Measurements from ENCODE around the gene KIF3C.
A peak's percentile ranks its signal among the peaks of the same experiment; 100 is the strongest.
"Not testable (repeated sequence)": the region's sequence is repeated elsewhere in the genome, so short reads cannot be mapped to it uniquely, and the experiment has no call there.

Gene KIF3C

GRCh38 chr2:25960920-25961319 lies 21.4 kb downstream of the KIF3C start:
- DNase-seq (ENCODE audit: low read depth in 3 of 3), result no peak

GRCh38 chr2:25960396-25960795 lies 21.9 kb downstream of the KIF3C start:
- no peak for DNase-seq (ENCODE audit: low read depth in 3 of 3)

GRCh38 chr2:25958611-25959010 lies 23.7 kb downstream of the KIF3C start:
- DNase-seq (ENCODE audit: low read depth in 3 of 3), result not testable (repeated sequence)

GRCh38 chr2:25957743-25958142 lies 24.6 kb downstream of the KIF3C start:
- DNase-seq (ENCODE audit: low read depth in 3 of 3), result no peak

- DNase-seq (ENCODE audit: low read depth in 3 of 3), result no peak
Observed at GRCh38 chr2:25955869-25956535, 26.3 kb downstream of the KIF3C start.

- DNase-seq (ENCODE audit: low read depth in 3 of 3), result no peak
Observed at GRCh38 chr2:25955036-25955435, 27.3 kb downstream of the KIF3C start.

- DNase-seq (ENCODE audit: low read depth in 3 of 3), result no peak
Observed at GRCh38 chr2:25954199-25954752, 28.0 kb downstream of the KIF3C start.

GRCh38 chr2:25951071-25951547 lies 31.2 kb downstream of the KIF3C start:
- DNase-seq (ENCODE audit: low read depth in 3 of 3), result peak; percentile 55 to 68 (median 56)

GRCh38 chr2:25948437-25948836 lies 33.9 kb downstream of the KIF3C start:
- DNase-seq (ENCODE audit: low read depth in 3 of 3), result no peak

GRCh38 chr2:25941042-25941441 lies 41.3 kb downstream of the KIF3C start:
- DNase-seq (ENCODE audit: low read depth in 3 of 3), result no peak

GRCh38 chr2:25939257-25939668 lies 43.0 kb downstream of the KIF3C start:
- no peak for DNase-seq (ENCODE audit: low read depth in 3 of 3)

- no peak for DNase-seq (ENCODE audit: low read depth in 3 of 3)
Observed at GRCh38 chr2:25938345-25938744, 44.0 kb downstream of the KIF3C start.

- DNase-seq (ENCODE audit: low read depth in 3 of 3), result no peak
Observed at GRCh38 chr2:25936889-25937545, 45.3 kb downstream of the KIF3C start.

- no peak for DNase-seq (ENCODE audit: low read depth in 3 of 3)
Observed at GRCh38 chr2:25933622-25934021, 48.7 kb downstream of the KIF3C start.

- DNase-seq (ENCODE audit: low read depth in 3 of 3), result no peak
Observed at GRCh38 chr2:25929789-25930473, 52.4 kb downstream of the KIF3C start.

GRCh38 chr2:25928668-25929067 lies 53.6 kb downstream of the KIF3C start:
- no peak for DNase-seq (ENCODE audit: low read depth in 3 of 3)

- DNase-seq (ENCODE audit: low read depth in 3 of 3), result no peak
Observed at GRCh38 chr2:25926984-25927756, 55.1 kb downstream of the KIF3C start.

- DNase-seq (ENCODE audit: low read depth in 3 of 3), result no peak
Observed at GRCh38 chr2:25922501-25922900, 59.8 kb downstream of the KIF3C start.

GRCh38 chr2:25920786-25921415 lies 61.4 kb downstream of the KIF3C start:
- no peak for DNase-seq (ENCODE audit: low read depth in 3 of 3)

GRCh38 chr2:25920336-25920735 lies 62.0 kb downstream of the KIF3C start:
- no peak for DNase-seq (ENCODE audit: low read depth in 3 of 3)

GRCh38 chr2:25917832-25918231 lies 64.5 kb downstream of the KIF3C start:
- DNase-seq (ENCODE audit: low read depth in 3 of 3), result no peak

All from stimulated activated CD4-positive, alpha-beta T cell treated with anti-CD3 and anti-CD28 coated beads, TNF-alpha, amount 100 ng/mL, for 48 hours (primary cell).